GM20431 (cell line): ENCODE measurements around the gene SDR39U1.

Source experiments
- in situ Hi-C: fragments of 300-500 bp; cut with MseI, MboI; formaldehyde crosslinking; loops from one replicate; pipeline ENCODE4 v1.15.0; 2020; ENCODE audit warnings: low sequenced_read_pairs; ENCODE audit not compliant: unreplicated experiment

Gene SDR39U1

GRCh38 chr14:24431569-24432258 lies 10.9 kb downstream of the SDR39U1 start:
- in situ Hi-C loops: loop anchor here (10.0 kb wide), 1 partner anchor 97 kb away; the partner anchor contains the start of genes ADCY4 and RIPK3

DNA sequence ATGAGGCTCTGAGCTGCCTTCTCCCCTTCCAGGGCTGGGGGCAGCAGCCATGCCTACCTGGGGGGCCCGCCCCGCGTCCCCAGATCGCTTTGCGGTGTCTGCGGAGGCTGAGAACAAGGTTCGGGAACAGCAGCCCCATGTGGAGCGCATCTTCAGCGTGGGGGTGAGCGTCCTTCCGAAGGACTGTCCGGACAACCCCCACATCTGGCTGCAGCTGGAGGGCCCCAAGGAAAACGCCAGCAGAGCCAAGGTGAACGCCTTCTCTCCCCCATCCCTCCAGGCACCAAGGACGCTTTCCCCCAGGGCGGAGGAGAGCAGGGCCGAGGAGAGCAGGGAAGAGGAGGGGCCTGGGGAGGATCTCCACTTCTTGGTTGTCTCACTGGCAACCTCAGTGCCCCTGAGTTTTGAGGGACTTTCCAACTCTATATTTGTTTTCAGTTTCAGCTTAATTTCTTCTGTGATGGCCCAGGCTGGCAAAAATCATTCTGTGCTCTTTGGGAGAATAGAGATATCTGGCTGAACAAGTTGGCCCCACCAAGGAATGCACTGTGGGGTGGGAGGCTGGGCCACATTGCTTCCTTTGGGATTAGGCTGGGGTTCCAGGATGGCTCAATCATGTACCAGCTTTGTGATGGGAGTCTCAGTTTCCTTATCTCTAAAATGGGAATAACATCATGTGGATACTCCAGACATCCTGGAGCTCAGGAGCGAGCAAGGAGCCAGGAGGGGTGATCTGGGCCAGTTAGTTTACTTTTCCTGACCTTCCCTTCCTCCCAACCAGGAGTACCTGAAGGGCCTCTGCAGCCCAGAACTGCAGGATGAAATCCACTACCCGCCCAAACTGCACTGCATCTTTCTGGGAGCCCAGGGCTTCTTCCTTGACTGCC lies 11.7 kb downstream of the SDR39U1 start:
- in situ Hi-C loops: loop anchor here (10.0 kb wide), 1 partner anchor 96 kb away; the partner anchor contains the start of genes ADCY4 and RIPK3

- in situ Hi-C loops: loop anchor here (10.0 kb wide), 1 partner anchor 95 kb away; the partner anchor contains the start of genes ADCY4 and RIPK3
These were observed 12.4 kb downstream of the SDR39U1 start for GRCh38 chr14:24430143-24430681.

DNA sequence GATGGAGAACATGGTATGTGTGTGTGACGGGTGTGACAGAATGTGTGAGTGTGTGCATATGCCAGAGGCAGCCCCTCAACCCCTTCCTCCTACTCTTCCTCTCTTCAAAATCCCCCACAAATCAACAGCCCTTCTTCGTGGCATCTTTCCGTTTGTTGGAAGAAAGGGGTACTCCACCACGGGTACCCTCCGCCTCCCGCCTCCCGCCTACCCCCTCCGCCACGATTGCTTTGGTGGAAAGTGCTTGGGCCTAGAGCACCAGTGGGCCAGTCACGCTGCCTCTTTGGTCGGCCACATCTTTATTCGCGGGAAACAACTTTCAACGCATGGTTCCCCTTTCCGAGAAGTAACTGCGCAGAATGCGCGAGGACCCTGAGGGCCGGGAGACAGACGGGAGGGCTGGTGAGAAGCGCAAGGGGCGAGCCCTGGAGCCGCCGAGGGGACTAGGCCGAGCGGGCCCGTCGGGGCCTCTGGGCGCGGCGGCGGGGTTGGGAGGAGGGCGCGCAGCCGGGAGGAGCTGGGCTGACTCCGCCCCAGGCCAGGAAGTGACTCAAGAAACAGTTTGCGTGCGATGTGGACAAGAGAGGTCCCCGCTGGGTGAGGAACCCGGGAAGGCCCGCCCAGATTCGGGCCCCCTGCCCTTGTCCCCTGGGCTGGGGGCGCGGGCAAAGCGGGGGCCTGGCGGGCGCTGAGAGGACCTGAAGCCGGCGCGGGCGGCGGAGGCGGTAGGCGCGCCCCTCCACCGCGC lies 13.0 kb downstream of the SDR39U1 start, which contains the start of the genes CBLN3 and KHNYN:
Gene CBLN3, minus strand, starts transcription at position 274 of the 748 bp plus-strand sequence. CDS start 614 bp downstream, outside the sequence.
Gene KHNYN, plus strand, starts transcription at position 560 of the 748 bp plus-strand sequence. CDS start 777 bp downstream, outside the sequence.
- in situ Hi-C loops: loop anchor here (10.0 kb wide), 1 partner anchor 95 kb away; the partner anchor contains the start of genes ADCY4 and RIPK3

DNA sequence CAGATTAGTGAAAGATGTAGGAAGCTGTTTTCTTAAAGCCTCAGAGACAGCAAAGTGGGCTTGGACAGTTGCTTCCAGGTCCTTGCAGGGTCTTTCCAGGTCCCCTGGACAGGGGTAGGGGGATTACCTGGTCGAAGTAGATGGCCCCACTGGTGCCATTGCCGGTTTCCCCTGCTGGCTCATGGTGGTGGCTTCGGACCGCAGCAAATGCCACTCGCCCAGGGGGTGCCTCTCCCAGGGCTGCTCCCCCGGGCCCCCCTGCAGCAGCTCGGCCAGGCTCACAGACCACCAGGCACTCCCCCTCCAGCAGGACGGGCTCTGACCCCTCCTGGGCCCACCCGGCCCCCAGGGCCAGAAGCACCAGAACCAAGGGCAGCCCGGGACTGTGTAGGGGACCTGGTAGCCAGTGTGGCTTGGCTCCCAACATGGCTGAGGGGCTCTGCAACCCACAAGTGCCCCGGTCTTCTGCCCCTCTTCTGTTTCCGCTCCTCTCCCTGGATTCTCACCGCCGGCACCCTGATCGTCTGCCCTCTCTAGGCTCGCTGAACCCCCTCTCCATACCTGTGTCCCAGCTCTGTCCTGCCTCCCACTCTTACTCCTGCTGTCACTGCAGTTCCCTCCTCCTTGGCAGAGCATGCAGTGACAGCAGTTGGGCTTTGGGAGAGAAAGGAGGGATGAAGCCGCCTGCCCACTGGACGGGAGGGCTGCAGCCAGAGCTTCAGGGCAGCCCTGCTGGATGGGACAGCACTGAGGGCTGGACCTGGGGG lies 13.8 kb downstream of the SDR39U1 start:
- in situ Hi-C loops: no loop called here

GRCh38 chr14:24427537-24428508 lies 14.8 kb downstream of the SDR39U1 start:
- in situ Hi-C loops: no loop called here

DNA sequence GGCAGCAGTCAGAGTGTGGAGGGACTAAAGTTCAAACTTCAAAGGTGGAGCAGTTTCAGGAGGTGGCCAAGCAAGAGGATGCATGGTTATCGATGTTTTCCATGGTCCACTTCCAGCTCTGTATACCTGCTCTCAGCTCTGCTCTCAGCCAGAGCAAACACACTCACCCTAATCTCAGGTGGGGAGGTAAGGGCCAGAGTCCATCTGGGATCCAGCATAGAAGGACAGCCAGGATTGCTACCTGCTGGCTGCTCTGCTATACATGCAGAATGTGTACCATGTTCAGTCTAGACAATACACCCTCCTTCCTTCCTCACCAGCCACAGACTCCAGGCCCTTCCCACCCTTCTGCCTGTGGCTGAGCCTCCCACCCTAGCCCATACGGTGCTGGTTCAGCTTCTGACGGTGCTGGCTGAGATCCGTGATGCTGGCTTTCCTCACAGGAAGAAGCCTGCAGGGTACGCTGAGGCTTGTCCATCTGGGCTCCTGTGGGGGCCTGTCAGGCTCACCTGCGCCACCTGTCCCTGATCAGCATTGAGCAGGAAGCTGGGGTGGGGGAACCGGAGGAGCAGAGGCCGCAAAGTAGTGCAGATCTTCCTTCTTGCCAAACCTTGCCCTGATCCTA lies 15.6 kb downstream of the SDR39U1 start:
- in situ Hi-C loops: no loop called here

DNA sequence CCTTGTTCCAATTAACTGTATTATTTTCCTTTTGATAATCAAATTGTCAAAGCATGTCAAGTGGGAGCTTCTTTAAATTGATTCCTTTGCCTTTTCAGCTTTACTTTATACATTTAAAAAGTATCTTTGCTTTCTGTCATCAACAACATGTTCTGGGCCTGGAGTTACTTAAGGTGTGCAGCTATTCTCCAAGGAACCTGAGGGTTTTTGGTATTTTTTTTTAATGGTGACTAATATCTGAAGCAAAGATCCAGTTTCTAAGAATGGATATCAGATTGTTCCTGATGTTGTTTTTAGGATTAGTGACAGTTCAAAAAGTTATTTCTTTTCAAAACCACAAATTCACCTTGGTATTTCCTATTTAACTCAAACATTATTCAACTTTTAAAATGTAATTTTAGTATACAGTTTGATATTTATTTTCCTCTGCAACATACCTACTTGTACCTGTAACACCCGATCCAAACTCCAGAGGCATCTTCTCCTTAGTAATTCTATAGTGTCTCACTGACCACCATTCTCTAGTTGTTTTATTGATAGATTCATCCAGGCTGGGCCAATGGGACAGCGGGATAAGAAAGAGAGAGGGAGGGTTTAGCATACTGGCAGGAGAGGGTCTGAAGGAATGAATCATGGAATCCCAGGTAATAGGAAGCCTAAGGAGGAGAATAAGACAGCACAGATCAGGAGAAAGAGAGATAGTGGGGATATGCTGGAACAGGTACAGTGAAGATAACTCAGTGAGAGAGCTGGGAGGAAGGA lies 16.2 kb downstream of the SDR39U1 start:
- in situ Hi-C loops: no loop called here

DNA sequence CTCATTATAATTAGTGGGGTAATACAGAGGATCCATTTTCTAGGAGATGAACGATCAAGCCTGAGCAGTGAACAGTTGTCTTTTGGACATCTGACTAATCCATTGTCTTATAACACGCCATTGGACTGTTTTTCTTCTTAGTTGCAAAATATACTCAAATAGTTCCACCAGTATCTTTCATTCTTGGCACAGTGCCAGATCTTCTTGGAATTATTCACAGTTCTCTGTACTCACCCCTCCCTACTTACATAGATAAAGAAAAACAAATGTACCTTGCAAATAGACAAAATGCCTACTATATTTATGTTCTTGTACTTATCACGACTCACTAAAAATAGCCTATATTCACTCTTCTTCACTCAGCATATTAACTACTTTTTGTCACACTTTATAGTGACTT lies 16.9 kb downstream of the SDR39U1 start:
- in situ Hi-C loops: no loop called here

DNA sequence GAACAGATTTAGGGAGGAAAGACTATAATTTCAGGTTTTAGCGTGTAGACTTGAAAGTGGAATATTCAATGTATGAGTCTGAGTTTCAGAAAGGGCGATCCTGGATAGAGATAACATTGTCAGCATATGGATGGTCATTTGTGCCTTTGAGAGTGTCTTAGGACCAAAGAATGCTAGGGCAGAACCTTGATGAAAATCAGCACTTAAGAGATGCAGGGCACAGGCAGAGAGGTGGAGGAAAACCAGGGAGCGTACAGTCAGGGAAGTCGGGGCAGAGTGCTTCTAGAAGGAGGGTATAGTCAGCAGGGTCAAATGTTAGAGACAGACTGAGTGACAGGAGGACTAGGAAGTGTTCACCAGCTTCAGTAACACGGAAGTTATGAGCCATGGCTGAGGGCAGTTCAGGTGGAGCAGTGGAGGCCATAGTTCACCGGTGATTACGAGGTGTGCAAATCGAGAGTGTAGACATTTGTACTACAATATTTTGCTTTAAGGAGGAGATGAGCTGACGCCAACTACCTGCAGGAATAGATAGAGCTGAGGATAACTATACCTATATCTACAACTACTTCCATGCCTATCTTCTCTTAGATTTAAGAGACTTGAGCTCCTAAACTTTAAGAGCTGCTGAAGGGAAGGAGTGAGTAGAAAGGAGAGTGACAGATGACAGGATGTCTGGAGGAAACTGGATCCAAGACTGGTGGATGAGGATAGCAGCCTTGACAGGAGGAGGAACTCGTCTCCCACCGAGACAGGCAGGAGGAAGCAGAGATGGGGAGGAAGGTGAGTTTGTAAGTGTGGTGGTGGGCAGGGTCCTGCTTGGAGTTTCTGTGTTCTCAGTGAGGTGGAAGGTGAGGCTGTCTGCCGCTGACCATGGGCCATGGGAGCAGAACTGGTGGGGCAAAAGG lies 19.6 kb downstream of the SDR39U1 start:
- in situ Hi-C loops: no loop called here

- in situ Hi-C loops: no loop called here
These were observed 20.3 kb downstream of the SDR39U1 start for GRCh38 chr14:24422261-24422660.

DNA sequence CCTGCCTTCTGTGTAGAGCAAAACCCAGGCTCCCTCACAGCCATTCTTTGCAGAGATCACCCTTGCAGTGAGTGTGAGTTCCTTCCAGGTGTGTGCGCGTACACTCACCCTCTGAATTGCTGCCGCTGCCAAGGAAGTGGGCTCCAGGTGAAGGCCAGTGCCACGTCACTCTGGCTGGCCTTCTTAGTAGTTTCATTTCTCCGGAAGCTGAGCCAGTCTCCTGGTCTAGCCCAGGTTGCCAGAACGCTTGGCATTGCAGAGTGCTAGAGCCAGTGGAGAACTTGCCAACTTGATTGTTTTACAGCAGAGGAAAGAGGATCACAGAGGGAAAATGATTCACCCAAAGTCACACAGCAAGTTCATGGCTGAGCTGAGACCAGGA lies 24.1 kb downstream of the SDR39U1 start:
- in situ Hi-C loops: no loop called here

DNA sequence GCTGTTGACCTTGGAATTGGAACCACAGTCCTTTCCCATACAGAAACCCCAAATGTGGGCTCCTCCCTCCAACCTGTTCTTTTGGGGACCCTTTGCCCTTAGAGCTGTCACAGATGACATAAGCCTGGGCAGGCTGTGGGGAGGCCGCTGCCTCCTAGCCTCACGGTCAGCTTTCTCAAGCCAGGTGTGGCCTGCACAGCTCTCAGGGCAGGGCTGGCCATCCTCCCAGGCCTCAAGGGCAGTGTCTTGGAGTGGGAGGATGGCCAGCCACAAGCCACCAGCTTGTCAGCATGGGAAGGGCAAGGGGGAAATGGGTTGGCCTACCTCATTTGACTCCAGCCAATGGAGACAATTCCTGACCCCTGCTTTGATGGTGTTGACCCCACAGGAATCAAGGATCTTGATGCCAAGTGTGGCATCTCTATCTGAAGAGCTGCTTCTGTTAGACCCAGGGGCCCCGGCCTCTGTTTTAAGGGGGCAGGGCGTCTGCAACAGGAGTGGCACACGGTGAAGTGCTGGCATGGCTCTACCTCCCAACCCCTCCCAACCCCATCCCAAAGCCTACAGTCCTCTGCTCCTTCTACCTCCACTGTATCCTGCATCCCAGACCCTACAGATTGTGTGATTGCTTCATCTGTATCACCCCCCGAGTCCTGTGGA lies 24.6 kb downstream of the SDR39U1 start:
- in situ Hi-C loops: no loop called here

DNA sequence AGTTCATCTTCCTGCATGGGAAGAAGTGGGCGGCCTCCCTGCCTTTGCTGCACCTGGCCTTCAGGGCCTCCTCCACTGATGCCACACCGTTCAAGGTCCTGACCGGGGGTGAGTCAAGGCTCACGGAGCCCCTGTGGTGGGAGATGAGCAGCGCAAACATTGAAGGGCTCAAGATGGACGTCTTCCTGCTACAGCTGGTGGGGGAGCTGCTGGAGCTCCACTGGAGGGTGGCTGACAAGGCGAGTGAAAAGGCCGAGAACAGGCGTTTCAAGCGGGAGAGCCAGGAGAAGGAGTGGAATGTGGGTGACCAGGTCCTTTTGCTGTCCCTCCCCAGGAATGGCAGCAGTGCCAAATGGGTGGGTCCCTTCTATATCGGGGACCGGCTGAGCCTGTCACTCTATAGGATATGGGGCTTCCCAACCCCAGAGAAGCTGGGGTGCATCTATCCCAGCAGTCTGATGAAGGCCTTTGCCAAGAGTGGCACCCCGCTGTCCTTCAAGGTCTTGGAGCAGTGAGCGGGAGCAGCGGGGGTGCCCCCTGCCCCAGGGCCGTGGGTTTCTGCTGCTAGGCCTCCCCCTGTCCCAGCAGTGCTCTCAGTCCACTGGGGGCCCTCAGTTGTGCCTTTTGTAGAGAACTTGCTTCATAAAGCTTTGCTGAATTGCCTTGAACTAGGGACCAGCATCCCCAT lies 25.5 kb downstream of the SDR39U1 start:
- in situ Hi-C loops: no loop called here
